IMR-90 (cell line): Measurements from ENCODE around the gene MIR17HG. TPM values are rescaled to one million over a fixed set of nuclear protein-coding genes. Genes with fewer than 3 reads are reported as not detected.
A peak's percentile ranks its signal among the peaks of the same experiment; 100 is the strongest.

Experiments used
- ATAC-seq: fragments of 200-7000 bp; cut with Tn5 transposase; 2 replicates; pipeline ENCODE4 v1.9.1; 2020; ENCODE audit warnings: low read depth, mild to moderate bottlenecking, moderate library complexity
- BruUV-seq: library from RNA; stranded (reverse); fragments of 400-500 nt; replicated peaks from 2 replicates; lab custom pipeline; 2021; lab: Mats Ljungman, UMichigan
- CTCF ChIA-PET: fragments of 300-600 bp; formaldehyde crosslinking; extraction: SDS; loops from one replicate; lab custom pipeline; 2021; ENCODE audit warnings: antibody characterized with exemption; lab: Yijun Ruan, JAX
- POLR2A ChIA-PET: fragments of 300-600 bp; sonication (Branson Sonifier 250); formaldehyde crosslinking; loops from one replicate; lab custom pipeline; 2022; ENCODE audit warnings: antibody characterized with exemption; ENCODE audit not compliant: unreplicated experiment; lab: Charles Lee
- DNase-seq: peaks from one replicate; pipeline ENCODE4 v3.0.0; 2013
- H2AFZ ChIP-seq: replicated peaks from 2 replicates; pipeline ENCODE3; 2013; ENCODE audit warnings: low read length, mild to moderate bottlenecking; ENCODE audit not compliant: poor library complexity
- H2AK5ac ChIP-seq: 2 replicates; pipeline ENCODE4 v1.6.1; 2013; ENCODE audit warnings: low read depth, low read length, inconsistent platforms
- H2AK9ac ChIP-seq: replicated peaks from 2 replicates; pipeline ENCODE3; 2013; ENCODE audit warnings: mild to moderate bottlenecking, low read depth, low read length, moderate library complexity; ENCODE audit not compliant: poor library complexity
- H2BK120ac ChIP-seq: 2 replicates; pipeline ENCODE4 v1.6.1; 2013; ENCODE audit warnings: low read depth, low read length, inconsistent platforms
- H2BK15ac ChIP-seq: 3 replicates; pipeline ENCODE4 v1.6.1; 2013; ENCODE audit warnings: low read depth, low read length, inconsistent platforms
- H2BK20ac ChIP-seq: 2 replicates; pipeline ENCODE4 v1.6.1; 2013; ENCODE audit warnings: low read depth, mild to moderate bottlenecking, inconsistent platforms, low read length, moderate library complexity
- H2BK5ac ChIP-seq: 2 replicates; pipeline ENCODE4 v1.6.1; 2013; ENCODE audit warnings: mild to moderate bottlenecking, low read depth, low read length, inconsistent platforms; ENCODE audit not compliant: poor library complexity, severe bottlenecking
- H3K14ac ChIP-seq: replicated peaks from 2 replicates; pipeline ENCODE4 v1.6.1; 2013; ENCODE audit warnings: low read depth, low read length, inconsistent platforms
- H3K18ac ChIP-seq: 2 replicates; pipeline ENCODE4 v1.6.1; 2013; ENCODE audit warnings: low read depth, low read length, control low read depth
- H3K23ac ChIP-seq: 2 replicates; pipeline ENCODE4 v1.6.1; 2013; ENCODE audit warnings: low read depth, low read length, inconsistent platforms
- H3K27ac ChIP-seq: 2 replicates; pipeline ENCODE4 v1.5.1; 2013; ENCODE audit warnings: mild to moderate bottlenecking, control low read depth, low read length; ENCODE audit not compliant: insufficient read depth
- H3K27me3 ChIP-seq: 2 replicates; pipeline ENCODE4 v1.6.1; 2013; ENCODE audit warnings: low read length; ENCODE audit not compliant: control insufficient read depth, insufficient read depth
- H3K36me3 ChIP-seq: 2 replicates; pipeline ENCODE4 v1.6.1; 2013; ENCODE audit warnings: low read length, mixed read lengths; ENCODE audit not compliant: control insufficient read depth, insufficient read depth
- H3K4ac ChIP-seq: 2 replicates; pipeline ENCODE4 v1.6.1; 2013; ENCODE audit warnings: low read depth, low read length, inconsistent platforms
- H3K4me1 ChIP-seq: 2 replicates; pipeline ENCODE4 v1.6.1; 2013; ENCODE audit warnings: low read length, mixed read lengths; ENCODE audit not compliant: control insufficient read depth, insufficient read depth
- H3K4me2 ChIP-seq: 2 replicates; pipeline ENCODE4 v1.6.1; 2013; ENCODE audit warnings: low read depth, mild to moderate bottlenecking, control low read depth, low read length, moderate library complexity
- H3K4me3 ChIP-seq: 2 replicates; pipeline ENCODE4 v1.5.1; 2013; ENCODE audit warnings: low read depth, mild to moderate bottlenecking, control low read depth, low read length, moderate library complexity; ENCODE audit not compliant: insufficient read depth
- H3K56ac ChIP-seq: 2 replicates; pipeline ENCODE4 v1.6.1; 2013; ENCODE audit warnings: low read length, inconsistent platforms; ENCODE audit not compliant: insufficient read depth; ENCODE audit errors: extremely low read depth
- H3K79me1 ChIP-seq, 2 experiments: 2 replicates each; pipeline ENCODE4 v1.6.1; 2013; ENCODE audit warnings: low read length in 2 of 2, inconsistent platforms in 1 of 2, low read depth in 1 of 2
- H3K9ac ChIP-seq: 2 replicates; pipeline ENCODE4 v1.6.1; 2013; ENCODE audit warnings: low read depth, low read length, control low read depth
- H3K9me1 ChIP-seq: 2 replicates; pipeline ENCODE4 v1.6.1; 2013; ENCODE audit warnings: low read length, inconsistent platforms; ENCODE audit not compliant: insufficient read depth
- H3K9me3 ChIP-seq: 2 replicates; pipeline ENCODE4 v1.6.1; 2013; ENCODE audit warnings: low read length; ENCODE audit not compliant: control insufficient read depth, insufficient read depth
- H4K20me1 ChIP-seq: 2 replicates; pipeline ENCODE4 v1.6.1; 2013; ENCODE audit warnings: low read length, inconsistent platforms; ENCODE audit not compliant: insufficient read depth
- H4K5ac ChIP-seq: 2 replicates; pipeline ENCODE4 v1.6.1; 2013; ENCODE audit warnings: mild to moderate bottlenecking, low read depth, low read length, control low read depth
- H4K8ac ChIP-seq, 2 experiments: 2 replicates each; pipeline ENCODE4 v1.6.1; 2013; ENCODE audit warnings: low read depth in 2 of 2, low read length in 2 of 2, control low read depth in 1 of 2, inconsistent platforms in 1 of 2
- H4K91ac ChIP-seq: 2 replicates; pipeline ENCODE4 v1.6.1; 2013; ENCODE audit warnings: low read depth, low read length, inconsistent platforms; ENCODE audit not compliant: insufficient read depth
- CEBPB ChIP-seq: IDR thresholded peaks from 2 replicates; pipeline ENCODE4 v1.6.1; 2012; ENCODE audit warnings: low read depth, low read length, improper control_type of control experiment
- NFE2L2 ChIP-seq: fragments of 150-350 bp; IDR thresholded peaks from 2 replicates; pipeline ENCODE4 v1.6.1; 2016; ENCODE audit warnings: low read depth, mild to moderate bottlenecking, low read length
- SMC3 ChIP-seq: fragments of 150-350 bp; IDR thresholded peaks from 2 replicates; pipeline ENCODE4 v1.6.1; 2016; ENCODE audit warnings: low read depth, mild to moderate bottlenecking, antibody characterized with exemption, low read length, moderate library complexity
- WGBS, 2 experiments: methylation state at CpG; one replicate each; pipeline versions ENCODE4 v1.1.5 to v1.1.7; 2013; ENCODE audit warnings: missing lambda C conversion rate in 2 of 2; ENCODE audit not compliant: insufficient read length in 1 of 2; ENCODE audit errors: extremely low coverage in 2 of 2; 5-methylcytosine and 5-hydroxymethylcytosine counted together
- dilution Hi-C: fragments of 300-500 bp; cut with HindIII; formaldehyde crosslinking; loops from one replicate; pipeline ENCODE4 v1.14.3; 2018; ENCODE audit warnings: low sequenced_read_pairs; ENCODE audit not compliant: unreplicated experiment
- in situ Hi-C: fragments of 300-500 bp; cut with MboI; formaldehyde crosslinking; loops from 3 replicates; pipeline ENCODE4 v1.14.3; 2019; ENCODE audit warnings: low sequenced_read_pairs, inconsistent platforms, mixed read lengths
- intact Hi-C: fragments of 100-400 bp; cut with micrococcal nuclease; formaldehyde crosslinking; loops from 2 replicates; pipeline ENCODE4 v1.10.0; 2022
- polyA plus RNA-seq, 3 experiments: library from polyadenylated mRNA; depleted of rRNA; stranded (reverse); fragments of >200 nt; gene quantifications; 2 replicates each; pipeline ENCODE4 v1.2.3, GENCODE V29; 2012; ENCODE audit warnings: low replicate concordance in 1 of 3
- total RNA-seq: library from RNA; depleted of rRNA; stranded (reverse); fragments of >200 nt; gene quantifications from 2 replicates; pipeline ENCODE4 v1.2.3, GENCODE V29; 2012

The MIR17HG gene
- total and polyA plus RNA-seq, 2 of the 4 experiments (the other 2 are of a cell fraction): 0.77 to 3.0 TPM

DNA sequence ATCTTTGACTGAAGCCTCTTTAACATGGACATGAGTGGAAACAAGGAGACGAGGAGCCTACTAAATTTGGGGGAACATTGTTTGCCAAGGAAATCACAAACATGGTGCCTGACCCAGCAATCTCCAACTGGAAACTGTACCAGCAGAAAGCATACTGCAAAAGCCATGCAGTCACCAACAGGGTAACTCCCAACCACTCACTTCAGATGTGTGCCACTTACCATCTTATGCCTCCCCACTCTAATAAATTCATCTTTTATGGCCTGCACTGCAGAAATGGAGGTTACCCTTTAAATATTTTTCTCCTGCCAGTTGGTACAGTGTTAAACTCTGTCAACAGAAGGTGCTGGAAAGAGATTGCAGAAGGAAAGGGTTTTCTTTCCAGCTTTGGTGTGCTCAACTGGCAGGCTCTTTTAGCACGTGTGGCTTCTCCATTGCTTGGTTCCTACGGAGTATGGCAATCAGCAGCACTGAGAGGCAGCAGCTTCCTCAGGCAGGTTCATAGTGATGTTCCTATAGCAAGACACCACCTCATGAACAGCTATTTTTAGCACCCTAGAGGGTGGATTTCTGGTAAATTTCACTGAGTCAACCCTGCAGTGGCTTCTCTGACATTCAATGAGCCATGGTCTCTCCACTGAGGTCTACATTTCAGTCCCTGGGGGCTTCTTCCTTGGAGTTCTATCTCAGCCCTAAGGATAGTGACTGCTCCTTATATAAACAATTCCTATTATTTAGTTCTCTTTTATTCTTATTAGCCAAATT lies 21.4 kb downstream of the MIR17HG start:
- CTCF ChIA-PET: interaction anchor here (0.6 kb wide), 2 partner anchors 13 to 18 kb away, joined by 3 to 7 read pairs; no protein-coding TSS in a partner anchor
- POLR2A ChIA-PET: no interaction called here
- no peaks in the 10 kb centered on the region for H3K36me3 ChIP-seq
- H4K8ac ChIP-seq: no peak overlapping the region
- no peak overlapping the region for H2AK9ac ChIP-seq
- no peak overlapping the region for H3K4me2 ChIP-seq
- no peaks in the 10 kb centered on the region for H3K4me1 ChIP-seq
- H2BK15ac ChIP-seq: no peak overlapping the region
- no peak overlapping the region for H3K4me3 ChIP-seq
- H3K14ac ChIP-seq: no peak overlapping the region
- DNase-seq: peak; percentile 19
- no peak overlapping the region for H3K4ac ChIP-seq
- no peak overlapping the region for H3K56ac ChIP-seq
- H2AFZ ChIP-seq: no peak overlapping the region
- no peak overlapping the region for H2BK20ac ChIP-seq
- no peaks in the 10 kb centered on the region for H4K20me1 ChIP-seq
- no peak overlapping the region for H3K23ac ChIP-seq
- no peak overlapping the region for H4K5ac ChIP-seq
- H4K91ac ChIP-seq: no peak overlapping the region
- H3K18ac ChIP-seq: no peak overlapping the region
- in situ Hi-C loops (no loop called here), dilution Hi-C loops (no loop called here), intact Hi-C loops (no loop called here)
- no TSS peak for BruUV-seq
- no peak overlapping the region for H2BK5ac ChIP-seq
- H2BK120ac ChIP-seq: no peak overlapping the region
- H3K27me3 ChIP-seq: no peaks in the 10 kb centered on the region
- no peak for ATAC-seq
- no peak for TF ChIP-seq NFE2L2
- TF ChIP-seq SMC3: no peak
- no peak for TF ChIP-seq CEBPB
- no peak overlapping the region for H3K9ac ChIP-seq
- H3K9me3 ChIP-seq: no peaks in the 10 kb centered on the region
- 94% methylated on average over 2 of the region's 3 CpGs; no CpG with 5 or more reads in 1 of the 2 experiments for WGBS, 2 experiments
- peaks cover 2% of the 10 kb centered on the region; the same call in 1 of the 2 replicates for H3K9me1 ChIP-seq
- H3K27ac ChIP-seq: no peak overlapping the region
- H2AK5ac ChIP-seq: no peak overlapping the region
- no peaks in the 10 kb centered on the region for H3K79me1 ChIP-seq
